Lower leg skin (tissue), 3 donors: ENCODE results near the gene MAL.

Experiments
- POLR2A ChIP-seq, 2 donors: fragments of 450-650 bp; IDR thresholded peaks; one replicate each; pipeline ENCODE4 v1.6.1; 2016 to 2017; ENCODE audit warnings: antibody characterized with exemption in 2 of 2, mild to moderate bottlenecking in 1 of 2, moderate library complexity in 1 of 2
- TF ChIP-seq, protein P1 (sequence below), 3 donors: fragments of 450-650 bp; IDR thresholded peaks; one replicate each; pipeline ENCODE4 v1.5.1; 2016; ENCODE audit warnings: antibody characterized with exemption in 3 of 3, mild to moderate bottlenecking in 3 of 3, moderate library complexity in 2 of 3

DNA sequence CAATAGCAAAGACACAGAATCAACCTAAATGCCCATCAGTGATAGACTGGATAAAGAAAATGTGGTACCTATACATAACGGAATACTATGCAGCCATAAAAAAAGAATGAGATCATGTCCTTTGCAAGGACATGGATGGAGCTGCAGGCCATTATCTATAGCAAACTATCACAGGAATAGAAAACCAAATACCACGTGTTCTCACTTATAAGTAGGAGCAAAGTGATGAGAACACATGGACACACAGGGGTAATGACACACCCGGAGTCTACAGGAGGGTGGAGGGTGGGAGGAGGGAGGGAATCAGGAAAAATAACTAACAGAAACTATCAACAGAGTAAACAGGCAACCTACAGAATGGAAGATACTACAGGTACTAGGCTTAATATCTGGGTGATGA lies 46.6 kb upstream of the MAL start:
- TF ChIP-seq, protein P1, sequence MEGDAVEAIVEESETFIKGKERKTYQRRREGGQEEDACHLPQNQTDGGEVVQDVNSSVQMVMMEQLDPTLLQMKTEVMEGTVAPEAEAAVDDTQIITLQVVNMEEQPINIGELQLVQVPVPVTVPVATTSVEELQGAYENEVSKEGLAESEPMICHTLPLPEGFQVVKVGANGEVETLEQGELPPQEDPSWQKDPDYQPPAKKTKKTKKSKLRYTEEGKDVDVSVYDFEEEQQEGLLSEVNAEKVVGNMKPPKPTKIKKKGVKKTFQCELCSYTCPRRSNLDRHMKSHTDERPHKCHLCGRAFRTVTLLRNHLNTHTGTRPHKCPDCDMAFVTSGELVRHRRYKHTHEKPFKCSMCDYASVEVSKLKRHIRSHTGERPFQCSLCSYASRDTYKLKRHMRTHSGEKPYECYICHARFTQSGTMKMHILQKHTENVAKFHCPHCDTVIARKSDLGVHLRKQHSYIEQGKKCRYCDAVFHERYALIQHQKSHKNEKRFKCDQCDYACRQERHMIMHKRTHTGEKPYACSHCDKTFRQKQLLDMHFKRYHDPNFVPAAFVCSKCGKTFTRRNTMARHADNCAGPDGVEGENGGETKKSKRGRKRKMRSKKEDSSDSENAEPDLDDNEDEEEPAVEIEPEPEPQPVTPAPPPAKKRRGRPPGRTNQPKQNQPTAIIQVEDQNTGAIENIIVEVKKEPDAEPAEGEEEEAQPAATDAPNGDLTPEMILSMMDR (IDR thresholded peaks at IDR 0.05) = no peak
- TF ChIP-seq POLR2A (IDR thresholded peaks at IDR 0.05) = no peak
